ENCODE data around the gene RPS3A. TPM values are rescaled to one million over a fixed set of nuclear protein-coding genes. Genes with fewer than 3 reads are reported as not detected.

The RPS3A gene
- polyA plus RNA-seq, 3 donors: 1,088 to 1,816 (median 1,582) TPM

DNA sequence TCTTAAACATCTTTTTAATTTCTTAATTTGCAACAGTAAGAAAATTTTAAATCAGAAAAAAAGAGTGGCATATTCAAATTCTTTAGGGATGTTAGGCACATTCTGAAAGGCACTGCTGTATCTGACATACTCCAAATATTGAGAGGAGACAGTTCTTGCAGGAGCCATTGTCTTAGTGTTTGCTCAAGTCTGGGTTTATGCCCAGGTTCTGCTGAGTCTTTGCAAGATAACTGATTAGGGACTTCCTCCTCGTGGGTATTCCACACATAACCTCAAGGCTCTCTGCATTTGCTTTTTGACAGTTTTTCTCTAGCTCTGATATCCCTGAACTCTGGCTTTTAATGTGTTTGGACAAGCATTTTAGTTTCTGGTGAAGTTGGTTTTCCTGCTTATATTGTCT is 52.6 kb downstream of the RPS3A start:
- Histone ChIP-seq H3K27ac (ENCODE audit: low read depth in 1 of 2, low read length in 2 of 2) (no peak overlapping the region), H3K9ac (ENCODE audit: insufficient read depth, low read length, poor library complexity, severe bottlenecking) (no peak overlapping the region), H2AFZ (ENCODE audit: insufficient read depth, low read depth, low read length, poor library complexity, severe bottlenecking) (no peak overlapping the region), H3K4me2 (replicated peaks; ENCODE audit: extremely low read depth, low read length, poor library complexity, severe bottlenecking) (no peak overlapping the region), H3K79me2 (ENCODE audit: insufficient read depth, low read length) (no peaks in the 10 kb centered on the region), H3K9me3 (replicated peaks in 1 of 2; ENCODE audit: control insufficient read depth in 1 of 2, insufficient read depth in 1 of 2, low read length in 2 of 2) (no peaks in the 10 kb centered on the region), H3K4me3 (replicated peaks in 1 of 3; ENCODE audit: low read depth in 2 of 3, low read length in 3 of 3) (no peak overlapping the region), H3K27me3 (ENCODE audit: control insufficient read depth in 2 of 2, insufficient read depth in 2 of 2, low read length in 2 of 2) (no peaks in the 10 kb centered on the region), H3K4me1 (ENCODE audit: control insufficient read depth in 1 of 2, insufficient read depth in 2 of 2, low read length in 2 of 2) (no peaks in the 10 kb centered on the region), H4K20me1 (ENCODE audit: insufficient read depth, low read length) (no peaks in the 10 kb centered on the region), H3K36me3 (replicated peaks in 1 of 2; ENCODE audit: control insufficient read depth in 1 of 2, insufficient read depth in 2 of 2, low read length in 2 of 2) (no peaks in the 10 kb centered on the region)
- Mint-ChIP-seq H3K27ac (no peak overlapping the region), H3K36me3 (no peaks in the 10 kb centered on the region), H3K9me3 (no peaks in the 10 kb centered on the region), H3K4me1 (no peaks in the 10 kb centered on the region), H3K4me3 (no peak overlapping the region), H3K27me3 (ENCODE audit: low read depth in 3 of 3) (peaks cover 1 to 5% (median 2%) of the 10 kb centered on the region in 3 donors)
- TF ChIP-seq, protein P1, sequence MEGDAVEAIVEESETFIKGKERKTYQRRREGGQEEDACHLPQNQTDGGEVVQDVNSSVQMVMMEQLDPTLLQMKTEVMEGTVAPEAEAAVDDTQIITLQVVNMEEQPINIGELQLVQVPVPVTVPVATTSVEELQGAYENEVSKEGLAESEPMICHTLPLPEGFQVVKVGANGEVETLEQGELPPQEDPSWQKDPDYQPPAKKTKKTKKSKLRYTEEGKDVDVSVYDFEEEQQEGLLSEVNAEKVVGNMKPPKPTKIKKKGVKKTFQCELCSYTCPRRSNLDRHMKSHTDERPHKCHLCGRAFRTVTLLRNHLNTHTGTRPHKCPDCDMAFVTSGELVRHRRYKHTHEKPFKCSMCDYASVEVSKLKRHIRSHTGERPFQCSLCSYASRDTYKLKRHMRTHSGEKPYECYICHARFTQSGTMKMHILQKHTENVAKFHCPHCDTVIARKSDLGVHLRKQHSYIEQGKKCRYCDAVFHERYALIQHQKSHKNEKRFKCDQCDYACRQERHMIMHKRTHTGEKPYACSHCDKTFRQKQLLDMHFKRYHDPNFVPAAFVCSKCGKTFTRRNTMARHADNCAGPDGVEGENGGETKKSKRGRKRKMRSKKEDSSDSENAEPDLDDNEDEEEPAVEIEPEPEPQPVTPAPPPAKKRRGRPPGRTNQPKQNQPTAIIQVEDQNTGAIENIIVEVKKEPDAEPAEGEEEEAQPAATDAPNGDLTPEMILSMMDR (IDR thresholded peaks at IDR 0.05): no peak
- DNase-seq: no peak
- intact Hi-C loops (cut with micrococcal nuclease): no loop called here
- no CpG with 5 or more reads among the region's 1 CpG for WGBS (ENCODE audit: insufficient coverage)

GRCh38 chr4:151153585-151153984 is 54.2 kb downstream of the RPS3A start:
- no peaks in the 10 kb centered on the region for H3K9me3 ChIP-seq (replicated peaks in 1 of 2; ENCODE audit: control insufficient read depth in 1 of 2, insufficient read depth in 1 of 2, low read length in 2 of 2)
- Mint-ChIP-seq H3K27ac (peak overlapping the region in 1 of 7 donors; percentile 25), H3K27me3 (ENCODE audit: low read depth in 3 of 3) (peaks cover 0 to 5% (median 2%) of the 10 kb centered on the region in 3 donors), H3K4me3 (no peak overlapping the region), H3K36me3 (no peaks in the 10 kb centered on the region), H3K9me3 (peaks cover 0 to 1% (median 0%) of the 10 kb centered on the region in 7 donors), H3K4me1 (no peaks in the 10 kb centered on the region)
- no CpG with 5 or more reads among the region's 2 CpGs for WGBS (ENCODE audit: insufficient coverage)
- TF ChIP-seq, protein P1 (IDR thresholded peaks at IDR 0.05): no peak
- H3K27ac ChIP-seq (ENCODE audit: low read depth in 1 of 2, low read length in 2 of 2): no peak overlapping the region
- no peaks in the 10 kb centered on the region for H3K27me3 ChIP-seq (ENCODE audit: control insufficient read depth in 2 of 2, insufficient read depth in 2 of 2, low read length in 2 of 2)
- no peak overlapping the region for H2AFZ ChIP-seq (ENCODE audit: insufficient read depth, low read depth, low read length, poor library complexity, severe bottlenecking)
- no peak for DNase-seq
- no peaks in the 10 kb centered on the region for H4K20me1 ChIP-seq (ENCODE audit: insufficient read depth, low read length)
- H3K4me3 ChIP-seq (replicated peaks in 1 of 3; ENCODE audit: low read depth in 2 of 3, low read length in 3 of 3): no peak overlapping the region
- H3K36me3 ChIP-seq (replicated peaks in 1 of 2; ENCODE audit: control insufficient read depth in 1 of 2, insufficient read depth in 2 of 2, low read length in 2 of 2): no peaks in the 10 kb centered on the region
- no peaks in the 10 kb centered on the region for H3K4me1 ChIP-seq (ENCODE audit: control insufficient read depth in 1 of 2, insufficient read depth in 2 of 2, low read length in 2 of 2)
- intact Hi-C loops (cut with micrococcal nuclease): no loop called here
- H3K4me2 ChIP-seq (replicated peaks; ENCODE audit: extremely low read depth, low read length, poor library complexity, severe bottlenecking): no peak overlapping the region
- no peaks in the 10 kb centered on the region for H3K79me2 ChIP-seq (ENCODE audit: insufficient read depth, low read length)
- H3K9ac ChIP-seq (ENCODE audit: insufficient read depth, low read length, poor library complexity, severe bottlenecking): no peak overlapping the region

Small RNA genes within 50 kb of the gene (small RNA-seq; reads per million reads assigned to genes)
- gene SNORD73A (ENCODE audit: insufficient read length, low read depth): not detected
- 7.1 reads per million, percentile 64 among the genes with 10 or more reads in this experiment for gene SNORD73B (ENCODE audit: insufficient read length, low read depth)

Other genes starting within 250 kb of the RPS3A start
- 1 to 10 TPM; 1.5 to 5.5 (median 4.4) TPM for gene LRBA, start 84.3 kb upstream of the RPS3A start, polyA plus RNA-seq
- not detected for gene PRSS48, start 177.5 kb downstream of the RPS3A start, polyA plus RNA-seq
- gene SH3D19, start 226.0 kb downstream of the RPS3A start, polyA plus RNA-seq: not detected